DMS53 treated with DMSO at 0.1 percent for 48 hours (cell line): Measurements from ENCODE around the gene KBTBD7.
"Not testable (repeated sequence)": the region's sequence is repeated elsewhere in the genome, so short reads cannot be mapped to it uniquely, and the experiment has no call there.

Experiments
- DNase-seq: peaks from one replicate; lab custom pipeline; 2025; ENCODE audit not compliant: unreplicated experiment; lab: John Stamatoyannopoulos, UW

Gene KBTBD7

DNA sequence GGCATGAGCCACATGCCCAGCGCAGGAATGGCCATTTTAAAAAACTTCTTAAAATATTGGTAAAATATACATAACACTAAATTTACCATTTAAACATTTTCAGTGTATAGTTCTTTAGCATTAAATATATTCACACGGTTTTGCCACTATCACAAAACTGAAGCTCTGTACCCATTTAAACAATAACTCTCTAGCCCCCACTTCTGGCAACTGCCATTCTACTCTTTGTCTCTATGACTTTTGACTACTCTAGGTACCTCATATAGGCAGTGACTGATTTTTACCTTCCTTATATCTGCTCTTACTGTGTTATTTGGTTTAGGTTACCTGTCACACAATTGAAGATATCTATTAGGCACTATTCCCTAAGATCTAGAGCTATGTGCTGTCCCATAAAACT, 2.3 kb upstream of the KBTBD7 start:
- DNase-seq, result no peak

DNA sequence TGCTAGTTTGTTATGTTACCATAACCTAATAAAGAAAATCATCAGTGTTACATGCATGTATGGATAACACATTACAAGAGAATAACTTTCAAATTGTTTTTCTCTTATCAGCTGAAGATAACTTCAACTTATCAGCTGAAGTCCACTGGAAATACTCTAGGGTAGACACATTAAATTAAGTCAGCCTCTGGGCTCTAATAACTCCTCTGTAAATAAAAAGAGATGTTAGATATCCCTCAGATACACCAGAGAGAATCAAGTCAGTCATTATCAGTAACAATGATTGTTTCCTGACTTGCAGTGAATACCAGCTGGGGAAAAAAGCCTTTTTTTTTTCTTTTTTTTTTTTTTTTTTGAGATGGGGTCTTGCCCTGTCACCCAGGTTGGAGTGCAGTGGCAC, 1.6 kb upstream of the KBTBD7 start:
- DNase-seq, result no peak

DNA sequence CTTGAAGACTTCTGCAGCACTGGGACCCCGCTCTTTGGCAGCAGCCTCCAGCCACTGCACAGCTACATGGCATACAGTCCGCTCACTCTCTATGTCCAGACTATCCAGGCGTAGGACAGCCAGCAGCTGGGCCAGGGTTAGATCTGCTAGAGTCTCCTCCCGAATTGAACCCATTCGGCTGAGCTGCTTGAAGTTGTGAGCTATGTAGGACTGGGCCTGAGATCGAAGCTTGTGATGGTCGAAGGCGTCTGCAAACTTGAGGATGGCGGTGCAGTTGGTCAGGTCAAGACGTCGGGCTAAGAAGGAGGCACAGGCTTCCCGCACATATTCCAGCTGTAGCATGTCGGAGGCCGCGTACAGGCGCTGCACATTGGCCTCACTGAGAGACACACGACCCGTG, 900 bp downstream of the KBTBD7 start:
- DNase-seq, result no peak

DNA sequence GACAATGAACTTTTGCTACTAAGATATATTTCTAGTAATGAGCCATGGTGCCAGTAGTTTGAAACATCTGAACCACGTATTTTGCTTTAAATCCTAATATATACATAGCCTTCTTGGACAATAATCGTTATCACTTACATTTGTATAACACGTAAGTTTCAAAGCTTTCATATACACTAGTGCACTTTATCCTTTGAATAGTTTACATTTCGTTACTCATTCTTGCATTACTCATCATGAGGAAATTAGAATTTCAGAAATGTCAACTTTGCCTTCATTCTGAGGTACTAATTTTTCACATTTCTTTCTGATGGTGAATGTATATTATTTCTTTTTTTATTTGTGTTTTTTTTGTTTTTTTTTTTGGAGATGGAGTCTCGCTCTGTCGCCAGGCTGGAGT, 5.8 kb downstream of the KBTBD7 start:
- no peak for DNase-seq

DNA sequence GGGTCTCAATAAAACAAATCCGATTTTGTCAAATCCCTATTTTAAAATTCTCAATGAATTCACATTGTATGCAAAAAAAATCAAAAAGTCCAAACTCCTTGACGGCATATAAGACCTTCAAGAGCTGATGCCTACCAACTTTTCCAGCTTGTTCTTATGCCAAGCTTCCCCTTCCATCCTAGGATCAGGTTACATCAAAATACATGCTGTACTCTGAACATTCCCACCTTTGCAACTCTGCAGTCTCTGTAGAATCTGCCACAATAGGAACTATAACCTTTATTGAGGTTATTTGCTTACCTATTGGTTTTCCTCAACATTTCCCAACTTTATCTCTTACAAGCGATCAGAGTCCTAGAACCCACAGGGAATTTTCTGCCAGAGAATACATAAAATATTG, 7.9 kb downstream of the KBTBD7 start:
- no peak for DNase-seq

DNA sequence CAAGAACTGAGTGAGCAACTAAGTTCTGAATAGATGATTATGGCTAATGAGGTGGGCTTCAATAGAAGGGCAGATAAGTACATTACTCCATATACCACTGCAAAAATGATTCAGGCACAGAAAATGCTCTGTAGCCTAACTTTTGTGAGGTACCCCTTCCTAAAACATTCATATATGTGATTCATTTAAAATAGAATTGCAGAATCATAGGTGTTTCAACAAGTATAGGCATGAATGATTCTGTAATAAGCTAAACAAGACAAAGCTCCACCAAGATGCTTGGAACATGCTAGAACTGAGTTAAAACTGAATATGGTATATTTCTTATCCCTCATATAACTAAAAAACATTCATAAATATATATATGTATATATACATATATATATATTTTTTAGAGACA, 12.1 kb downstream of the KBTBD7 start:
- DNase-seq, result no peak

DNA sequence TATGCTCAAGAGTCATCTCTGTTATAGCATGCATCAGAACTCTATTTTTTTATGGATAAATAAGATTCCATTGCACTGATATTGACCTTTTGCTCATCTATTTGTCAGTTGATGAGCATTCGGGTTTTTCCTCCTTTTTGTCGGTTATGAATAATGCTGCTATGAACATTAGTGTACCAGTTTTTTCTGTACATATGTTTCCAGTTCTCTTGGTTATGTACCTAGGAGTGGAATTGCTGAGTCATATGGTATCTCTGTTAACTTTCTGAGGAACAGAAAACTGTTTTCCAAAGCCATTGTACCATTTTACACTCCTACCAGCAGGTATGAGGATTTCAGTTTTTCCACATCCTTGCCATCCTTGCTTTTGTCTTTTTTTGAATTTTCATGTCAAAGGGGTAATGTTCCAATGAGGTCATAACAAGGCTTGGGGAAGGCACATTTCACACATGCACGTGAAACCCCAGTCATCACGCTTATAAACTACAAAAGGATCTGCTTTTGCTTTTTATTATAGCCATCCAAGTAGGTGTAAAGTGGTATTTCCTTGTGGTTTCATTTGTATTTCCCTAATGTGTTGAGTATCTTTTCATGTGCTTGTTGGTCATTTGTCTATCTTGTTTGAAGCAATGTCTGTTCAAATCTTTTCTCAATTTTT, 14.6 kb downstream of the KBTBD7 start:
- DNase-seq, result no peak

DNA sequence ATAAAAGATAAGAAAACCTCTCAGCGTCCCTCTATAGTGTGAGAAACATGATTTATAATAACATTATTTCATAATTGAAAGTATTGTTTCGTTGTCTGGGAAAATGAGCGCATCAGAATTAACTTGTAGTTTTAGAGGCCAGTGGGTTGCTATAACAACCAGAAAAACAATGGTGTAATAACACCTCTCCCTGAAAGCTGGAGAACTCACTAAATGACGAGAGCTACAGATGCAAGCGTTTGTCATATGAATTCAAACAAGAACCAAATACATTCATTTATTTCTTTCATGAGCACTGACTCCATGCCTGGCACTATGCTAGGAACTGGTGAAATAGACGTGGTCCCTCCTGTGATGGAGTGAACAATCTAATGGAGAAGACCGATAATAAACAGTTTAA, 16.3 kb downstream of the KBTBD7 start:
- no peak for DNase-seq

DNA sequence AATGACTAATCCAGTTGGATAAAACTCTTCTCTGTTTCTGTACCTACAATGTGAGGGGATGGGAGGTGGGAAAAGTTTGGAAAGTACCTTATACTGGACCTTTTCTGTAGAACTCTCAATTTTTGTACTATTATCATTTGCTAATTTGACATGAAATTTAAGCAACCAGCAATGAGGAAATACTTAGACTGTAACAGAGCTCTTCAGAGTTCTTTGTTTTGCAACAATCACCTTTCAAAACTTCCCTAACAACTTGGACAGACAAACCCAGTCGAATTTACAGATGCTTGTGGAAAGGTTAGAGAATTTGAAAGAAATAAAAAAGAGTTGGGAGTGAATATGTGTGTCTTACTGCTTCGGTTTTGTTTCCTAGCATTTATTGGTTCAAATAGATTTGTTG, 16.8 kb downstream of the KBTBD7 start:
- DNase-seq, result no peak

DNA sequence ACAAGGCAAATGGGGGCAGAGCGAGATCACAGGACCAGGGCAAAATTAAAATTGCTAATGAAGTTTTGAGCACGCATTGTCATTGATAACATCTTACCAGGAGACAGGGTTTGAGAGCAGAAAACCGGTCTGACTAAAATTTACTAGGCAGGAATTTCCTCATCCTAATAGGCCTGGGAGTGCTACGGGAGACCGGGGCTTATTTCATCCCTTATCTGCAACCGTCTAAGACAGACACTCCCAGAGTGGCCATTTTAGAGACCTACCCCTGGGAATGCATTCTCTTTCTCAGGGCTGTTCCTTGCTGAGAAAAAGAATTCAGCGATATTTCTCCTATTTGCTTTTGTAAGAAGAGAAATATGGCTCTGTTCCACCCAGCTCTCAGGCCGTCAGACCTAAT, 18.8 kb downstream of the KBTBD7 start:
- not testable (repeated sequence) for DNase-seq

DNA sequence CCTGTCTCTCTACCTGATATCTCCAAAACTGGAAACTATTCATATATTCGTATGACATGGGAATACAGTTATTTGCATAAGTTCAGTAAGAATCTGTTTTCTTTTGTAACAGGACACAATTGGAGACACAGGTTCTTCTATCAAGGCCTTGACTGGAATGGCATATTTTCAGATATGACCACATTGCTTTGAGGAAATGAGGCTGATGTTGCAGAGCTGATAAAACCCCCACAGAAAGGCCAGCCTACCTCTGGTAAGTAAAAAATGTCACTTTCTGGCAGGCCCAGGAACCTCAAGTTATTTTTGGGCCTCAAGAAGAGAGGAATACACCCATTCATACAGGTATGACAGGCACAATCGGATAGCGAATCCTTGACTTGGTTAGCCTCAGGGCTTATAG, 32.2 kb downstream of the KBTBD7 start:
- DNase-seq, result no peak

DNA sequence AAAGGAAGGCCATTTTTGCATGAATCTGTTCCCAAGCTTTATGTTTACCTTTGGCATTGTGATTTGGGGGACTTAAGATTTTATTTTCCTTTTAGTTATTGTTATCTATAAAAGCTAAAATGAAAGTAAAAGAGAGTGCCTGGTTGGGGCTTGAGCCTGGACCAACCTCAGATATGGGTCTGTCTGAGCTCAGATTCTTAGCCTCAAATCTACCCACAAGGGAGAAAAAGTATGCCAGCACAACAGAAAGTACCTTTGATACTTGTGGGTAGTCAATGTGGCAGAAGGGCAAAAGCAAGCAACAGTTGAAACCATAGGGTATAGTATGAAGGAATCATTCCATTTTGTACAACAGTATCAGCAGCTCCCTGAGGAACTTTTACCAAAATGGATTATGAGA, 35.2 kb downstream of the KBTBD7 start:
- DNase-seq, result no peak

DNA sequence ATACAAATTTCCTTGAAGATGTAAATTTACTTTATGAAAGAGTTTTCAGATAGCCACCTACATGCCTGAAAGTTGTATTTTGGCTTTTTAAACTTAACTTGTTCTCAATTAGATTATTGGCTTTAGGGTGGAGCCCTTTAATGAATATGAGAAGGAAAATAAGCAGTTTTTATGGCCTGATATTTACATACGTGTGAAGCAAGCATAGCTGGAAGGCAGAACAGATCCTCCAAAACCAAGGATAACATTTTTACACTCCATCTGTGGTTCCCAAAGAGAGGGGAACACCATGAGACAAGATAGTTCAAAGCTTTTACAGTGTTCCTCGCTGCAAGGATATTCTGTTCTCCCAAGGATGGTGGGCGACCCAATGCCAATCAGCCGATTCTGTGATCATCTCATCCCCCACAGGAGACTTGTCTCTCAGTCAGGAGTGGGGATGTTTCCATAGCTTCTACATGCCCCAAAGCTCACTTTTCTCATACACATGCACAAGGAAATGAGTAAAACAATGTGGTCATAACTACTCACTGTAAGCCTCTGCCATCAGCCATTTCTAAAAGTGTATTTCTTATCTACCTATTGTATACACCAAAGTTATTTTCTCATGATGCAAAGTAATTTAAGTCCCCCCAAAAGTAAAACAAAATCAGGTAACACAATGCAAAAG, 37.2 kb downstream of the KBTBD7 start:
- DNase-seq, result no peak

DNA sequence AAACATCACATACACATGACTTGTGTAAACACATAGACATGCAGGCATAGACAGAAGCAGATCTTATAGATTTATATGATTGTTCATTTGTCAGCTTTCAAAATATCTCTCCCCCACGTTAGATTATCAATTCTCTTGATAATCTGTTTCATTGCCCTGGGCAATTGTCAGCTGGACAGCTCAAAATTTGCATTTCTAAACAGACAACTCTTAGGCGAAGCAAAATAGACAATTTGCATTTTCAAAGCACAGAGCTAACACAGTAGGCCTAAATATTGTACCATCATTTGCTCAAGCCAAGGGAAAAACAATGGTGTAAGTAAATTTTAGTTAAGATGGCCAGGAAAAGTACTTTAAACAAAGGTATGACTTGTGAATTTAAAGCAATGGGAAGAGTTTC, 37.7 kb downstream of the KBTBD7 start:
- no peak for DNase-seq

DNA sequence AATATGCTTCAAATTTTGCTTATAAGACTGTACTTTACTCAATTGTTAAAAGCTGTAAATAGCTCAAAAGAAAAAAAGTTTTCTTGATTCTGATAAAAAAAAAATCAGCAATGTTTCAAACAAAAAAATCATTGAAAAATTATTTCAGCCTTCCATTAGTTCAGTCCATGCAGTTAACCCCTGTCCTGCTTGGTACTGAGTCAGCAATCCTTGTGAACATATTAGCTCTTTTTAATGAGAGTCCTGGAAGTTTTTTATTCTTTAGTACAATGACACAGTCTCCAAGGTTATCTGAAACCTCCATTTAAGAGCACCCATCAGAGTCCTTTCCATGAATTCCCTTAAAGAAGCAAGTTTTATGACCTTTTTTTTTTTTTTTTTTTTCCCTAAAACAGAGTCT, 40.3 kb downstream of the KBTBD7 start:
- no peak for DNase-seq

DNA sequence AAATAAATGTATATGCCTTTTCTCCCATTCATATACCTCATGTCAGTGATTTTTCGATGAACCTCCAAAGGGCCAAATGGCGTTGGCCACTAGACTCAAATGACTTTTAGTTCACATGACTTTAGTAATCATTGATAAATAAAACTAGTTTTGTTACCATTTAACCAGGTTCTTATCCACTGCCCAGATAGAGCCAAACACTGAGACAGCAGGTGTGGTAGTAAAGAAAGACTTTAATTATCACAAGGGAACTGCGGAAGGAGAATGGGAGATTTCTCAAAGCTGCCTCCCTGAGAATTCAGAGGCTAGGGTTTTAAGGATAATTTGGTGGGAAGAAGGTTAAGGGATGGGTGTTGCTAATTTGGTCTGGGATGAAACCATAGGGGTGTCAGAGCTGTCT, 42.4 kb downstream of the KBTBD7 start:
- DNase-seq, result no peak

DNA sequence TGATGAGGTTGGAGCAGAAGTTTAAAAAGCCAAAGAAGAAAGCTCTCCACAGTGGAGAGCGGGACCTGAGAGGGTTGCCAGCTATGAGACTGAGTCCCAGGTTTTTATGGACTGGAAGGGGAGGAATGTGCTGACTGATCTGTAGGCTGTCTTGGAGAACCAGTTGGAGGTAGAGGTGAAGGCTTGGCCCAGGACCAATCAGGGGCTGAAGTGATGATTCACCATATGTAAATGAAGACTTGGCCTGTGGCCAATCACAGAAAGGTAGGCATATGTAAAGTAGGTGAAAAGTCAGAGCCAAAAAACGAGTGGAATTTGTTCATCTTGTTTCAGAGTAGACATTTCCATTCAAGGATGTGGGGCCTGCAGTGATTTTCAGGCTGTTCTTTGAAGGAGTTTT, 44.3 kb downstream of the KBTBD7 start:
- DNase-seq, result no peak

DNA sequence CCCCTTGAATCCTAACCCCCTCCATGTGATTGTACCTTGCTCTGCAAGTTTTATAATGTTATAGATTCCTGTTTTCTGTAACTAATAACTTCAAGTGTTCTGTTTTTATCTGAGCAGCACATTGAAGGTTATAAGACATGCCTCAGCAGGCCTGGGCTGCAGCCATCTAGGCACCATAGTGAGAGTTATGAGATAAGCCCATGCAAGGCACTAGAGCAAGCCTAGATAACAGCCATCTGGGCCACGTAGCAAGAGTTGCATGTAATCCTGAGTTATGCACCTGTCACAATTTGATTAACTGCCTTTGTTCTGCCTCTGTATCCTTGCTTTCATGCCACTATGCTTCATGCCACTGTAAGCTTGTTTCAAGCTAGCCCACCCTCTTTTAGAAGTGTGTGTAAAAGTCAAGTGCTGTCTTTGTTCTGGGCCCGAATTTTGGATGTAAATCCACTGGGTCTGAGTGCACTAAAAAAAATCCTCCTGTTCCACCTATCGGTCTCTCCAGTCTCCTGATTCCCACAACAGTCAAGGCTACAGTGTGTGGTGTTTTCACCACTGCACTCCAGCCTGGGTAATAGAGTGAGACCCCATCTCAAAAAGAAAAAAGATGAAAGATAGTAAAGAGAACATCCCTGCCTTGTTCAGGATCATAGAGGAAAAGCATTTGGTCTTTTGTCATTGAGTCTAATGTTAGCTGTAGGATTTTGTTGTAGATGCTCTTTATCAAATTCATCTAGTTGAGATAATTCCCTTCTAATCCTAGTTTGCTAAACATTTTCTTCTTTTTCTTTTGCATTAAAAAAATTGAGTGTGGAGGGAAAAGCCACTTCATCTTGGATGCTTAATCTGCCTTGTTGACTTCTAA, 45.7 kb downstream of the KBTBD7 start:
- no peak for DNase-seq

DNA sequence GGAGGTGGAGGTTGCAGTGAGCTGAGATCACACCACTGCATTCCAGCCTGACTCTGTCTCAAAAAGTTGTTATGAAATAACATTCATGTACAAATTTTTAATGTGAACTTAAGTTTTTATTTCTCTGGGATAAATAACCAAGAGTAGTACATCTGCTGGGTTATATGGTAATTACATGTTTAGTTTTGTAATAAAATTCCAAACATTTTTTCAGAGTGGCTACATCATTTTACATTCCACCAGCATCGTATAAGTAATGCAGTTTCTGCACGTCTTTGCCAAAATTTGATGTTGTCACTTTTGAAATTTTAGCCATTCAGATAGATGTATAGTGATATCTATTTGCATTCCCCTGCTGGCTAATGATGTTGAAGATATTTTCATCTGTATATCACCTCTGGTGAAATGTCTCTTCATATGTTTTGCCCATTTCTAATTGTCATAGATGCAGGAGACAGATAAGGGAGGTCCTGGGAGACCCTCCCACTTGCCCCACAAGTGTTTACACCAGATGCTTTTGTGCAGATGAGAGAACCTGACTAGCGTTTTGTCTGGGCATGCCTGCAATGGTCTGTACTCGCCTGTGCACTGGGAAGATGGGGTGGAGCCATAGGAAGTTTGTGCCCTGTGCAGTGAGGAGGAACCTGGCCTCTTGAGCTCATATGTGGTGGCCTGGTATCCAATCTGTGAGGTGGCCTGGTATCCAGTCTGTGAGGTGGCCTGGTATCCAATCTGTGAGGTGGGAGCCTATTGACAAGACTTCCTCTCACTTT, 49.0 kb downstream of the KBTBD7 start:
- no peak for DNase-seq

DNA sequence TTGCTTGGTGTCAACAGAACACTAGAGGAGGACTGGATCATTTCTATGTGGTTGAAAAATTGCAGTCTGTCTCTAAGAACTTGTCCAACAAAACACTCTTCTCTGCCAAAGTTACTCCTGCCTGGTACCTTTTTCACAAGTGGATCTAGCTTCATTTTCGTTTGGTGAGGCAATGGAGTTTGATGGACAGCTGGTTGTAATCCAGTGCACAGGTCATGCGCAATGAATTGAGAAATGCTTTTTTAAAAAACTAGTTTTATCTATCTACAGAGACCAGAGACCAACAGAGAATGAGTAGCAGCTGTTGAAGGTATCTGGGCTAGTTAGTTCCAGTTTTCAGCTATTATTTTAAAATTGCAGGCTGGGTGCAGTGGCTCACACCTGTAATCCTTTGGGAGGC, 49.8 kb downstream of the KBTBD7 start:
- DNase-seq, result no peak
